HEK293 (cell line): ENCODE results near the gene SYNE1.

Source experiments
- ZNF169 ChIP-seq: fragments of 450-650 bp; formaldehyde crosslinking; IDR thresholded peaks from 2 replicates; pipeline ENCODE4 v1.5.1; 2016; ENCODE audit warnings: missing biosample characterization, missing genetic modification characterization
- ZNF214 ChIP-seq: fragments of 450-650 bp; formaldehyde crosslinking; IDR thresholded peaks from 2 replicates; pipeline ENCODE4 v1.5.1; 2017; ENCODE audit warnings: missing biosample characterization, mild to moderate bottlenecking, missing genetic modification characterization, borderline replicate concordance

DNA sequence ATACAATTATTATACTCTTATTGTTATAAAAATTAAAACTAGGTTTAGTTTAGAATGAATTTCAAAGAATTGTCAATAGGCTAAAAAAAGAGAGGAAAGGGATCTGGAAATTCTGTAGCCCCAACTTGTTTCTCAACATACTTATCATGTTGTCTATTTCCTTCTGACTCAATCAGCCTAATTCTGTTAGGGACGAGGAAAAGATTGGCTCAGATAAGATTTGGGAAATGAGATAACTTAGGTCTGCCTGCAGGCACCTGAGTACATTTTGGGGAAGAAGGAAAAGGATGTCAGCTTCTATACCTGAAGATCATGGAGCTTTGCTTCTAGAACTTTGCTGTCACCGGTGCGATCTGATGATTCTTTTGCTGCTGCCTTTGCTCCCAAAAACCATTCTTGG lies 238.8 kb downstream of the SYNE1 start:
- TF ChIP-seq ZNF214 (tag by site-specific recombination) (no peak), ZNF169 (no peak)
